Measurements from ENCODE around the gene MTMR6. TPM values are rescaled to one million over a fixed set of nuclear protein-coding genes. Genes with fewer than 3 reads are reported as not detected.

The MTMR6 gene
- polyA plus RNA-seq, 1 donor from 2014 or later: 45.4 TPM

DNA sequence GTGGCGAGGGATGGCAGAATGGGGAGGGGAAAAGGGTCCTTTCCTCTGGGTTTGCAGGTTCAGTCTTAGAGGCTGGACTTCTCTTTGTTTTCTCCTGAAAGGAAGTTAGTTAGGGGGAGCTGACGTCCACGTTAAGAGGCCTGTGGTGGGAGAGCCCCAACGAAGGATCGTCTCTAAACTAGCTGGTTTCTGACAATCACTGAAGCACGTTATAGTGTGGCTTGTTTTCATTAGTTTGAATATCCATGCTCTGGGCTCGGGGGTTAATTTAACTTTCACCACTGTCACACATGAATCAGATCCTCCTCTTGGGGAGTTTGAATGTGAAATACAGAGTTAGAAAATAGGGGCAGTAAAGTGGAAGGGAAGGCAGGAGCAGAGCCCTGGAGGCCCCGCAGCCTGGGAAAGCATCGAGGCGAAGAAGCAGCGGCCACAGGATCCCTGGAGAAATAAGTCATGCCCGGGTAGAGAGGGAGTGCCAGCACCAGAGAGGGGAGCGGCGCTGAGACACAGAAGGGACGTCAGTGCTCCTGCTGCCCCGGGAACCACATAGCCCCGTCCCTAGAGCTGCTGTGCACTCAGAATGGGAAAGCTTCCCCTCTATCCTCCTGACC, 84.1 kb downstream of the MTMR6 start:
- H3K9ac ChIP-seq (ENCODE audit: low read length): no peak overlapping the region
- H3K9me3 ChIP-seq (ENCODE audit: low read length): no peaks in the 10 kb centered on the region
- TF ChIP-seq, protein P1, sequence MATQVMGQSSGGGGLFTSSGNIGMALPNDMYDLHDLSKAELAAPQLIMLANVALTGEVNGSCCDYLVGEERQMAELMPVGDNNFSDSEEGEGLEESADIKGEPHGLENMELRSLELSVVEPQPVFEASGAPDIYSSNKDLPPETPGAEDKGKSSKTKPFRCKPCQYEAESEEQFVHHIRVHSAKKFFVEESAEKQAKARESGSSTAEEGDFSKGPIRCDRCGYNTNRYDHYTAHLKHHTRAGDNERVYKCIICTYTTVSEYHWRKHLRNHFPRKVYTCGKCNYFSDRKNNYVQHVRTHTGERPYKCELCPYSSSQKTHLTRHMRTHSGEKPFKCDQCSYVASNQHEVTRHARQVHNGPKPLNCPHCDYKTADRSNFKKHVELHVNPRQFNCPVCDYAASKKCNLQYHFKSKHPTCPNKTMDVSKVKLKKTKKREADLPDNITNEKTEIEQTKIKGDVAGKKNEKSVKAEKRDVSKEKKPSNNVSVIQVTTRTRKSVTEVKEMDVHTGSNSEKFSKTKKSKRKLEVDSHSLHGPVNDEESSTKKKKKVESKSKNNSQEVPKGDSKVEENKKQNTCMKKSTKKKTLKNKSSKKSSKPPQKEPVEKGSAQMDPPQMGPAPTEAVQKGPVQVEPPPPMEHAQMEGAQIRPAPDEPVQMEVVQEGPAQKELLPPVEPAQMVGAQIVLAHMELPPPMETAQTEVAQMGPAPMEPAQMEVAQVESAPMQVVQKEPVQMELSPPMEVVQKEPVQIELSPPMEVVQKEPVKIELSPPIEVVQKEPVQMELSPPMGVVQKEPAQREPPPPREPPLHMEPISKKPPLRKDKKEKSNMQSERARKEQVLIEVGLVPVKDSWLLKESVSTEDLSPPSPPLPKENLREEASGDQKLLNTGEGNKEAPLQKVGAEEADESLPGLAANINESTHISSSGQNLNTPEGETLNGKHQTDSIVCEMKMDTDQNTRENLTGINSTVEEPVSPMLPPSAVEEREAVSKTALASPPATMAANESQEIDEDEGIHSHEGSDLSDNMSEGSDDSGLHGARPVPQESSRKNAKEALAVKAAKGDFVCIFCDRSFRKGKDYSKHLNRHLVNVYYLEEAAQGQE (IDR thresholded peaks at IDR 0.05; ENCODE audit: borderline replicate concordance): no peak
- TF ChIP-seq POLR2AphosphoS5 (IDR thresholded peaks at IDR 0.05) (no peak), SMC3 (conservative IDR thresholded peaks at IDR 0.05; ENCODE audit: poor library complexity) (no peak), MXI1 (conservative IDR thresholded peaks at IDR 0.05; ENCODE audit: poor library complexity, severe bottlenecking) (no peak), EZH2 (IDR thresholded peaks at IDR 0.05; ENCODE audit: borderline replicate concordance, insufficient read depth, low read length, poor library complexity, severe bottlenecking) (no peak), EP300 (conservative IDR thresholded peaks at IDR 0.05; ENCODE audit: poor library complexity, severe bottlenecking) (no peak), TAF1 (IDR thresholded peaks at IDR 0.05; ENCODE audit: low read depth) (no peak), RAD21 (conservative IDR thresholded peaks at IDR 0.05) (no peak)
- TF ChIP-seq, protein P2, sequence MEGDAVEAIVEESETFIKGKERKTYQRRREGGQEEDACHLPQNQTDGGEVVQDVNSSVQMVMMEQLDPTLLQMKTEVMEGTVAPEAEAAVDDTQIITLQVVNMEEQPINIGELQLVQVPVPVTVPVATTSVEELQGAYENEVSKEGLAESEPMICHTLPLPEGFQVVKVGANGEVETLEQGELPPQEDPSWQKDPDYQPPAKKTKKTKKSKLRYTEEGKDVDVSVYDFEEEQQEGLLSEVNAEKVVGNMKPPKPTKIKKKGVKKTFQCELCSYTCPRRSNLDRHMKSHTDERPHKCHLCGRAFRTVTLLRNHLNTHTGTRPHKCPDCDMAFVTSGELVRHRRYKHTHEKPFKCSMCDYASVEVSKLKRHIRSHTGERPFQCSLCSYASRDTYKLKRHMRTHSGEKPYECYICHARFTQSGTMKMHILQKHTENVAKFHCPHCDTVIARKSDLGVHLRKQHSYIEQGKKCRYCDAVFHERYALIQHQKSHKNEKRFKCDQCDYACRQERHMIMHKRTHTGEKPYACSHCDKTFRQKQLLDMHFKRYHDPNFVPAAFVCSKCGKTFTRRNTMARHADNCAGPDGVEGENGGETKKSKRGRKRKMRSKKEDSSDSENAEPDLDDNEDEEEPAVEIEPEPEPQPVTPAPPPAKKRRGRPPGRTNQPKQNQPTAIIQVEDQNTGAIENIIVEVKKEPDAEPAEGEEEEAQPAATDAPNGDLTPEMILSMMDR (IDR thresholded peaks at IDR 0.05; ENCODE audit: poor library complexity, severe bottlenecking): no peak
- no peak overlapping the region for H3K27ac ChIP-seq (ENCODE audit: low read length)
- no peak overlapping the region for H3K4me3 ChIP-seq (ENCODE audit: low read length)
- H2AFZ ChIP-seq (ENCODE audit: low read depth, low read length): no peak overlapping the region
- no peak overlapping the region for H3K4me2 ChIP-seq (ENCODE audit: low read length)
- no peaks in the 10 kb centered on the region for H3K36me3 ChIP-seq (ENCODE audit: insufficient read depth, low read length)
- no peaks in the 10 kb centered on the region for H3F3A ChIP-seq (ENCODE audit: insufficient read depth, low read length, poor library complexity, severe bottlenecking)
- H3K9me2 ChIP-seq (ENCODE audit: insufficient read depth, low read length): no peaks in the 10 kb centered on the region
- H4K20me1 ChIP-seq (ENCODE audit: insufficient read depth): no peaks in the 10 kb centered on the region
- no peaks in the 10 kb centered on the region for H3K27me3 ChIP-seq (ENCODE audit: insufficient read depth, low read depth, low read length)
- no peaks in the 10 kb centered on the region for H3K79me2 ChIP-seq (replicated peaks; ENCODE audit: insufficient read depth, low read length)

DNA sequence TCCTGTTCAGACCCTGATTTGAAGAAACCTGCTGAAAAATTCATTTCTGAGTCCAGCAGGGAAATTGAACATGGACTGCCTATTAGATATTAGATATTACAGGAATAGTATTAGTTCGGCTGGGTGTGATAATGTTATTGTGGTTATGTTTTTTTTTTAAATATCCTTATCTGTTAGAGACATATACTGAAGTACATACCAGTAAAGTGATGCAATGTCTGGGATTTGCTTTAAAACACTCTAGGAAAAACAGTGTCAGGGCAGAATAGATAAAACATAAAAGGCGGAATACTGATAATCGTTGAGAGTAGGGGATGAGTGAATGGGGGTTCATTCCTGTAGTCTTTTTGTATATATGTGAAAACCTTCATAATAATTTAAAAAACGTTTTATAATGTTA, 86.5 kb downstream of the MTMR6 start:
- Histone ChIP-seq H3K9ac (ENCODE audit: low read length) (no peak overlapping the region), H3K9me3 (ENCODE audit: low read length) (no peaks in the 10 kb centered on the region), H3K4me3 (ENCODE audit: low read length) (no peak overlapping the region), H2AFZ (ENCODE audit: low read depth, low read length) (no peak overlapping the region), H3K79me2 (replicated peaks; ENCODE audit: insufficient read depth, low read length) (no peaks in the 10 kb centered on the region), H3K4me2 (ENCODE audit: low read length) (no peak overlapping the region), H4K20me1 (ENCODE audit: insufficient read depth) (no peaks in the 10 kb centered on the region), H3F3A (ENCODE audit: insufficient read depth, low read length, poor library complexity, severe bottlenecking) (no peaks in the 10 kb centered on the region), H3K27me3 (ENCODE audit: insufficient read depth, low read depth, low read length) (no peaks in the 10 kb centered on the region), H3K36me3 (ENCODE audit: insufficient read depth, low read length) (no peaks in the 10 kb centered on the region), H3K9me2 (ENCODE audit: insufficient read depth, low read length) (no peaks in the 10 kb centered on the region), H3K27ac (ENCODE audit: low read length) (no peak overlapping the region)
- TF ChIP-seq, protein P1 (IDR thresholded peaks at IDR 0.05; ENCODE audit: borderline replicate concordance): no peak
- TF ChIP-seq TAF1 (IDR thresholded peaks at IDR 0.05; ENCODE audit: low read depth) (no peak), EZH2 (IDR thresholded peaks at IDR 0.05; ENCODE audit: borderline replicate concordance, insufficient read depth, low read length, poor library complexity, severe bottlenecking) (no peak), MXI1 (conservative IDR thresholded peaks at IDR 0.05; ENCODE audit: poor library complexity, severe bottlenecking) (no peak), SMC3 (conservative IDR thresholded peaks at IDR 0.05; ENCODE audit: poor library complexity) (no peak), EP300 (conservative IDR thresholded peaks at IDR 0.05; ENCODE audit: poor library complexity, severe bottlenecking) (no peak), POLR2AphosphoS5 (IDR thresholded peaks at IDR 0.05) (no peak), RAD21 (conservative IDR thresholded peaks at IDR 0.05) (no peak)
- TF ChIP-seq, protein P2 (IDR thresholded peaks at IDR 0.05; ENCODE audit: poor library complexity, severe bottlenecking): no peak
